Measurements from ENCODE around the gene B3GALT4. TPM values are rescaled to one million over a fixed set of nuclear protein-coding genes. Genes with fewer than 3 reads are reported as not detected.

Gene B3GALT4
- total and polyA plus RNA-seq, 10 donors = 11.5 to 31.6 (median 24.0) TPM

GRCh38 chr6:33314515-33314942 is 37.6 kb downstream of the B3GALT4 start:
- H3K4me1 ChIP-seq = peaks cover 58 to 84% (median 77%) of the 10 kb centered on the region in 6 donors
- H3K27me3 ChIP-seq (replicated peaks in 1 of 7) = no peaks in the 10 kb centered on the region
- H3K27ac ChIP-seq = peak overlapping the region; percentile 95 to 100 (median 99)
- no peaks in the 10 kb centered on the region for H3K9me3 ChIP-seq
- intact Hi-C loops (cut with DNase I; ENCODE audit: low total_unique reads) = no loop called here
- peaks cover 2 to 59% (median 31%) of the 10 kb centered on the region in 6 donors for H3K36me3 ChIP-seq
- TF ChIP-seq POLR2A (IDR thresholded peaks at IDR 0.05) (peak in 1 of 3 donors; percentile 42), POLR2AphosphoS5 (IDR thresholded peaks at IDR 0.05) (peak in 1 of 3 donors; percentile 60), CTCF (IDR thresholded peaks at IDR 0.05 in 8 of 11, conservative IDR thresholded peaks at IDR 0.05 in 3 of 11) (no peak)
- 1 to 4% (median 3%) methylated on average over 10 of the region's 10 CpGs for WGBS, 5 donors
- peak; percentile 85 for DNase-seq
- H3K4me3 ChIP-seq = peak overlapping the region; percentile 62 to 98 (median 80)

GRCh38 chr6:33314943-33315792 is 38.2 kb downstream of the B3GALT4 start:
- H3K9me3 ChIP-seq = no peaks in the 10 kb centered on the region
- peak overlapping the region; percentile 95 to 100 (median 99) for H3K27ac ChIP-seq
- H3K4me3 ChIP-seq = peak overlapping the region in 7 of 8 donors; percentile 72 to 98 (median 83)
- peaks cover 2 to 59% (median 33%) of the 10 kb centered on the region in 6 donors for H3K36me3 ChIP-seq
- 52 to 59% (median 55%) methylated on average over 35 to 47 of the region's 47 CpGs for WGBS, 5 donors
- intact Hi-C loops (cut with DNase I; ENCODE audit: low total_unique reads) = no loop called here
- TF ChIP-seq POLR2AphosphoS5 (IDR thresholded peaks at IDR 0.05) = peak in 2 of 3 donors; percentile 62 to 66
- no peak for TF ChIP-seq CTCF (IDR thresholded peaks at IDR 0.05 in 8 of 11, conservative IDR thresholded peaks at IDR 0.05 in 3 of 11)
- no peak for TF ChIP-seq POLR2A (IDR thresholded peaks at IDR 0.05)
- H3K4me1 ChIP-seq = peaks cover 59 to 84% (median 78%) of the 10 kb centered on the region in 6 donors
- DNase-seq = peak; percentile 89
- no peaks in the 10 kb centered on the region for H3K27me3 ChIP-seq (replicated peaks in 1 of 7)

DNA sequence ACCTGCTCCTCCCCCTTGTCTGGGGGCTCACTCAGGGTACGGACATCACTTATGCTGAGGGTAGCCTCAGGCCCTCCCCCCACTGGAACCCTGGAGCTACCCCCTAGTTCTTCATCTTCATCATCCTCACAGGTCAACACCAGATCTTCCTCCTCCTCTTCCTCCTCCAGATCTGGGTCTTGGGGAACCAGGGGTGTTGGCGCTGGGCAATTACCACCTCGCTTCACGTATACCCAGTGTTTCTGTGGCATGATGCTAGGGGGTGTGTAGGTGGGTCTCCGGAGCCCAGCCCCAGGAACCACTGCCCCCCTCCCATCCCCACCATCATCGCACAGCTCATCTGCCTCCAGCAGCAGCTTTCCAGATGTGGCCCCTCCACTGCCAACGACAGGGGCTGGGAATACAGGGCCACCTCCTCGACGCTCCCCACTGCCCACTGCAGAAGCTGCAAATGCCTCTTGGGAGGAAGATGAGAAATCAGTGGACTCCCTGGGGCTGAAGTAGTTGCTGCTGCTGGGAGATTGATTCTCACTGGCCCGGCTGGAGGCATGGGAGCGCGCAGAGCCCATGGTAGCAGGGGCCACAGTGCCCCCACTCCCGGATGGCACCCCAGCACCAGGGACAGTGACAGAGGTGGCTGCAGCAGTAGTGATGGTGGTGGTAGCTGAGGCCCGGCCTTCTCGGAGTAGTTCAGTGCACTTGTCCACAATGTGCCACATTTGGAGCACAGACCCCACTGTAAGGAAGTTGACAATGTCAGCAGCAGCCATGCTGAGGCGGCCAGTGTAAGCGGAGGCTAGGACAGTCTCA is 39.1 kb downstream of the B3GALT4 start:
- DNase-seq = no peak
- peaks cover 2 to 59% (median 33%) of the 10 kb centered on the region in 6 donors for H3K36me3 ChIP-seq
- peak overlapping the region in 1 of 8 donors; percentile 93 for H3K4me3 ChIP-seq
- no peaks in the 10 kb centered on the region for H3K9me3 ChIP-seq
- TF ChIP-seq CTCF (IDR thresholded peaks at IDR 0.05 in 8 of 11, conservative IDR thresholded peaks at IDR 0.05 in 3 of 11) (no peak), POLR2AphosphoS5 (IDR thresholded peaks at IDR 0.05) (no peak), POLR2A (IDR thresholded peaks at IDR 0.05) (no peak)
- no peaks in the 10 kb centered on the region for H3K27me3 ChIP-seq (replicated peaks in 1 of 7)
- peak overlapping the region in 6 of 8 donors; percentile 80 to 100 (median 100) for H3K27ac ChIP-seq
- intact Hi-C loops (cut with DNase I; ENCODE audit: low total_unique reads) = no loop called here
- WGBS, 5 donors = 85 to 96% (median 91%) methylated on average over 13 to 17 of the region's 17 CpGs
- H3K4me1 ChIP-seq = peaks cover 62 to 84% (median 78%) of the 10 kb centered on the region in 6 donors

Measured in spleen (tissue), 11 donors.